Measurements from ENCODE around the gene SIGLEC8.

DNA sequence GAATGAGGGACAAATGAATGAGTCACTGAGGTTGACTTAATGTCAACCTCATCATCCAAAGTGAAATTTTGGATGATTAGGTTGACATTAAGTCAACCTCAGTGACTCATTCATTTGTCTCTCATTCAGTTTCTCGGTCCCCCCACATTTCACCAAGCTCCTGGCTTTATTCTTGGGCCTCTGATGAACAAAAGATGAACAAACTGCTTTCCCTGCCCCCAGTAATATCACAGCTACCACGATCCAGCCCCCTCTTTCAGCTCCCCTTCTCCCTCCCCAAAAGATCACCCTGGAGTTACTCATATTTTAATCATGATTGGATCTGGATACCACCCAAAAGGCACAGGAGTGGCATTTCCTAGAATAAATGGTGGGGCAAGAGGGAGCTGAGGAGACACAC, 30.9 kb upstream of the SIGLEC8 start:
- no peak for TF ChIP-seq TARDBP (IDR thresholded peaks at IDR 0.05)
- no peak for TF ChIP-seq FOXM1 (IDR thresholded peaks at IDR 0.05; ENCODE audit: borderline replicate concordance)
- no peak for TF ChIP-seq FOXK2 (IDR thresholded peaks at IDR 0.05)
- TF ChIP-seq NFRKB (IDR thresholded peaks at IDR 0.05) = no peak
- TF ChIP-seq ARNT (IDR thresholded peaks at IDR 0.05) = no peak
- TF ChIP-seq BHLHE40 (IDR thresholded peaks at IDR 0.05; ENCODE audit: borderline replicate concordance) = no peak
- no peak for TF ChIP-seq SP1 (IDR thresholded peaks at IDR 0.05)
- TF ChIP-seq SUZ12 (IDR thresholded peaks at IDR 0.05) = no peak
- no peak for TF ChIP-seq LEF1 (IDR thresholded peaks at IDR 0.05; ENCODE audit: borderline replicate concordance)
